ENCODE results near the gene COL6A1.
A peak's percentile ranks its signal among the peaks of the same experiment; 100 is the strongest.

Gene COL6A1

GRCh38 chr21:45983981-45984551, 2.5 kb downstream of the COL6A1 start:
- DNase-seq, result peak; percentile 38

DNA sequence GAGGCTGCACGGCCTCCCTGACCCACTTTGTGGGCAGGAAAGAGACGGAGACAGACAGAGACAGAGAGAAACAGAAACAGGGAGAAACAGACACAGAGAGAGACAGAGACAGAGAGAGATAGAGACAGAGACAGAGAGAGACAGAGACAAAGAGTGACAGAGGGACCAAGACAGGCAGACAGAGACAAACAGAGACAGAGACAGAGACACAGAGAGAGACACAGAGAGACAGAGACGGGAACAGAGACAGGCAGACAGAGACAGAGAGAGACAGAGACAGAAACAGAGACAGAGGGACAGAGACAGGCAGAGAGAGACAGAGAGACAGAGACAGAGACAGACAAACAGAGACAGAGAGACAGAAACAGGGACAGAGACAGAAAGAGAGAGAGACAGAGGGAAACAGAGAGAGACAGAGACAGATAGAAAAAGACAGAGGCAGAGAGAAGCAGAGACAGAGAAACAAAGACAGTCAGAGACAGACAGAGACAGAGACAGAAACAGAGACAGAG, 3.1 kb downstream of the COL6A1 start:
- no peak for DNase-seq

- no peak for DNase-seq
These were observed 4.1 kb downstream of the COL6A1 start for GRCh38 chr21:45985471-45986315.

DNA sequence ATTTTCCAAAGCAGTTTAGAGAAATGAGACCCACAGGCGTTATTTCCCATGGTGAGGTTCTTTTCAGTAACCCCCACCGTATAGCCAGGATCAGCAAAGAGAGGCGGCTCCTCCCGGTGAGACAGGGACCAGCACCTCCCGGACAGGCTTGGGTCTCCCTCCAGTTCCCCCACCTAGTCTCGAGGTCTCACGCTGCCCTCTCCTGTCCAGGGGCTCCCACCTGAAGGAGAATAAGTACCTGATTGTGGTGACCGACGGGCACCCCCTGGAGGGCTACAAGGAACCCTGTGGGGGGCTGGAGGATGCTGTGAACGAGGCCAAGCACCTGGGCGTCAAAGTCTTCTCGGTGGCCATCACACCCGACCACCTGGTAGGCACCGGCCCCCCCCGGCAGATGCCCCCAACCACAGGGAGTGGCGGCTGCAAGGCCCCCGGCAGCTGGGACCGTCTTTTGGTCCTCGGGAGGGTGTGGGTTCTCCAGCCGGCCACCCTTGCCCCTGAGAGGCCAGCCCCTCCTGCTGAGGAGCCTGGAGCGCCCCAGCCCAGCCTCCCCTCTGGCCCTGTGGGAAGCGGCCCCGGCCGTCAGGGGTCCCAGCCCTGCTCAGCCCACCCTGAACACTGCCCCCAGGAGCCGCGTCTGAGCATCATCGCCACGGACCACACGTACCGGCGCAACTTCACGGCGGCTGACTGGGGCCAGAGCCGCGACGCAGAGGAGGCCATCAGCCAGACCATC, 4.9 kb downstream of the COL6A1 start:
- DNase-seq, result no peak

DNA sequence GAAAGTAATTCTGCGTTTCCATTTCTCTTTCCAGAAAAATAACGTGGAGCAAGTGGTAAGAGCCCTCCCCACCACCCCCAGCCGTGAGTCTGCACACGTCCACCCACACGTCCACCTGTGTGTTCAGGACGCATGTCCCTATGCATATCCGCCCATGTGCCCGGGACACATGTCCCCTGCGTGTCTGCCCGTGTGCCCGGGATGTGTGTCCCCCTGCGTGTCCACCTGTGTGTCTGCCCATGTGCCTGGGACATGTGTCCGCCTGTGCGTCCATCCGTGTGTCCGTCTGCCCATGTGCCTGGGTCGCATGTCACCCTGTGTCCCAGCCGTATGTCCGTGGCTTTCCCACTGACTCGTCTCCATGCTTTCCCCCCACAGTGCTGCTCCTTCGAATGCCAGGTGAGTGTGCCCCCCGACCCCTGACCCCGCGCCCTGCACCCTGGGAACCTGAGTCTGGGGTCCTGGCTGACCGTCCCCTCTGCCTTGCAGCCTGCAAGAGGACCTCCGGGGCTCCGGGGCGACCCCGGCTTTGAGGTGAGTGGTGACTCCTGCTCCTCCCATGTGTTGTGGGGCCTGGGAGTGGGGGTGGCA, 5.6 kb downstream of the COL6A1 start:
- DNase-seq, result no peak

- DNase-seq, result no peak
These were observed 7.1 kb downstream of the COL6A1 start for GRCh38 chr21:45988366-45989347.

GRCh38 chr21:45989355-45990048, 7.9 kb downstream of the COL6A1 start:
- no peak for DNase-seq

DNA sequence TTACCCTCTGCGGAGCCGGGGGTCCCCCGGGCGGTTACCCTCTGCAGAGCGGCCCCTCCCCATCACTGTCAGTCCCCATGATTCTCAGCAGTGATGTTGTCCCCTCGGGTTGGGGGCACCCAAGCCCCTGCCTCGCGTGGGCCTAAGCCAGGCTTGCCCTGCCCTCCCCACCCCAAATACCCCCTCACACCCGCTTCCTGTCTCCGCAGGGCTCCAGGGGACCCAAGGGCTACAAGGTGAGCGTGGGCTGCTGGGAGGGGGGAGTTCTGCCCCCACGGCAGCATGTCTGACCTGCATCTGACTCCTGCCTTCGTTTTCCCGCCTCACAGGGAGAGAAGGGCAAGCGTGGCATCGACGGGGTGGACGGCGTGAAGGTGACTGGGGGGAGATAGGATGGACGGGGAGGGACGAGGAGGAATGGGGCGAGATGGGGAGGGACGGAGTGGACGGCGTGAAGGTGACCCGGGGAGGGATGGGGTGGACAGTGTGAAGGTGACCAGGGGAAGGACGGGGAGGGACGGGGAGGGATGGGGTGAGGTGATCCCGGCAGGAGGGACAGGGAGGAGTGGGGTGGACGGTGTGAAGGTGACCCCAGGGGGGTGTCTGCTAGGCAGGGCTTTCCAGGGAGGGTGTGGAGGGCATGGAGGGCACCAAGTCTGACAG, 8.6 kb downstream of the COL6A1 start:
- DNase-seq, result no peak

DNA sequence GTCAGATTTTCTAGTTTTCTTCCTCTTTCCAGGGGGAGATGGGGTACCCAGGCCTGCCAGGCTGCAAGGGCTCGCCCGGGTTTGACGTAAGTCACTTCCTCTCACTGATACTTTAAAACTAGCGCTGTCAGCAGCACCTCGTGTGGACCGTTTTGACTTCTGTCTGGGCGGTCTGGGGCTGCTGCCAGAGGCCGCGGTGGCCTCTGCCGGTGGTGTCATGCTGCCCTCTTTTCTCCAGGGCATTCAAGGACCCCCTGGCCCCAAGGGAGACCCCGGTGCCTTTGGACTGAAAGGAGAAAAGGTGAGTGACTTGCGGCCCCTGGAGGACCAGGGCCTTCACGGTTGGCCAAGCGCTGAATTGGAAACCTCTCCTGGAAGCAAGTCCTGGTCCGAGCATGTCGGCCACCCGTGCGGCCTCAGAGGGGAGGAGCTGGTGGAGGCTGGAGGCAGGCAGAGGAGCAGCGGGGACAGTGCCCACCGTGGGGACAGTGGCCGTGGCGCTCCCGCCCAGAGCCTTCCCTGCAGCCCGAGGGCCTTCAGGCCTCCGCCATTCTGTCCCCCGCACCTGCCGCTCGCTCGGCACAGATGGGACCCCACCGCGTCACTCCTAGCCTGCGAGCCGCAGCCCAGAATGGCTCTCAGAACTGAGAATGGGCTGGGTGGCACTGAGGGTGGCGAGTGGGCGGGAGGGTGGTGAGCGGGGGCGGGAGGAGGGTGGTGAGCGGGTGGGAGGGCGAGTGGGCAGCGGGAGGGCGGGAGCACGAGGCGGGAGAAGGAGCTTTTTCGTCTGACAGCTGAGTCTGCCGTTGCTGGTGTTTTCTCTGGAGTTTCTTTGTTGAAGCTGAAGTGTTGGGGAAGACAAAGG, 9.4 kb downstream of the COL6A1 start:
- no peak for DNase-seq

GRCh38 chr21:45991606-45992300, 10.2 kb downstream of the COL6A1 start:
- DNase-seq, result no peak

DNA sequence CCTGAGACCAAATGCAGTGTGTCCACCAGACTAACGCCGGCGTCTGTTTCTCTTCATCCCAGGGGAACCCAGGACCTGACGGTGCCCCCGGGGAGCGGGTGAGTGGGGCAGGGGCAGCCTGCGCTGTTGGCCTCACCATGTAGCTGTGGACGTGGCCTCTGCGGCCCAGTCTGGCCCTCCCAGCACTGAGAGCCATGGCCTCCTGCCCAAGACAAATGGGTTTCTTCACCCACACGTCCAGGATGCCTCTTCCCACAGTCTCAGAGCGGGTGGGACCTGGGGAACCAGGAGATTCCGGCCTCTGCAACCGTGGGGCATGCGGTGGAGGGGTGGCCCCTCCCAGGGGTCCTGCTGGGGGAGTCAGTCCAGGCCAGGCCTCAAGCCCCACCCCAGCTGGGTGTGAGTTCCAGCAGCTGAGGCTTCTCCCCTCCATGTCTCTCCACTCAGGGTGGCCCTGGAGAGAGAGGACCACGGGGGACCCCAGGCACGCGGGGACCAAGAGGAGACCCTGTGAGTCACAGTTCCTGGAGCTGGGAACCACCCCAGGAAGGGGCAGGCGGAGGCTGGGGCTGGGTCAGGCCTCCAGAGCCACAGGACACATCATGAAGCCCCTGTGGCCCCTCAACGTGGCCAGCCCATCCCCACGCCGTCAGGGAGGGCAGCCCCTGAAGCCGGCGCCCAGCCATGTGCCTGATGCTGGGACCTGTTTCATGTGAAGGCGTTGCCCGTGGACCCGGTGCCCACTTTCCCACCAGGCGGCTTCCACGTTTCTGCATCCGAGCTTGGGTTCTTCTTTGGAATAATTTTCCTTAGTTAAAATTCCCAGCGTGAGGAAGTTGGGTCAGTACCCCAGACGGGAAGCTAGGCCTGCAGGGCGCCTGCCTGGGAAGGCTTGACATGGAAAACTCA, 11.0 kb downstream of the COL6A1 start:
- no peak for DNase-seq

- no peak for DNase-seq
These were observed 11.9 kb downstream of the COL6A1 start for GRCh38 chr21:45993210-45994085.

- DNase-seq, result no peak
These were observed 12.6 kb downstream of the COL6A1 start for GRCh38 chr21:45994086-45994661.

- DNase-seq, result no peak
These were observed 13.5 kb downstream of the COL6A1 start for GRCh38 chr21:45994759-45995685.

DNA sequence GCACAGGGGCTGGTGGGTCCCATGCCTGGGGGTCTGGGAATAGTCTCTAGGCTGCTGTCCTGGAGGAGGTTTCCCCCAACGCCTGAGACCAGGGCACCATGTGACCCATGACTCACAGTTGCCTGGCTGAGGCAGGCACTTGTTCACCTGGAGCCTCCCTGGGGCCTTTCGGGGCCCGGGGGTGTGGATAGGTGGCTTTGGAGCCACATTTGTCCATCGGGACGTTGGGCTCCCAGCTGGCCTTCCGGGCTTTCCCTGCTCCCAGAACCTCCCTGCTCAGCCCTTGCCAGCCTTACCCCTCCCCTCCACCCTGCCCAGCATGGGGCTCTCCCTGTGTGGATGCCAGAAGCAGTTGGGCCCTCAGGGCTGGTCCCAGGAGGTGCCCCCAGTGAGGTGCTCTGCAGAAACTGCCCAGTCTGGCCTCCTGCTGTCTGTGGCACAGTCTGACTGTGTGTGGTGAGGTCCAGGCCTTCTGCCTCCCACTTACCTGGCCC, 14.2 kb downstream of the COL6A1 start:
- no peak for DNase-seq
